Liver (tissue), 3 donors: Measurements from ENCODE around the gene ADAMTS1.

Source experiments
- EGR1 ChIP-seq, 2 donors: IDR thresholded peaks; 2 replicates each; pipeline ENCODE4 v1.6.1; 2016 to 2018; ENCODE audit warnings: antibody characterized with exemption in 2 of 2, low read depth in 2 of 2
- GABPA ChIP-seq, 2 donors: IDR thresholded peaks in 1 of 2; conservative IDR thresholded peaks in 1 of 2; 2 replicates each; pipeline ENCODE4 v1.6.1; 2016; ENCODE audit warnings: antibody characterized with exemption in 2 of 2, mild to moderate bottlenecking in 1 of 2, moderate library complexity in 1 of 2
- HNF4G ChIP-seq: IDR thresholded peaks from 2 replicates; pipeline ENCODE4 v1.6.1; 2016; ENCODE audit warnings: antibody characterized with exemption
- RAD21 ChIP-seq, 2 donors: IDR thresholded peaks; 2 replicates each; pipeline ENCODE4 v1.6.1; 2016; ENCODE audit warnings: antibody characterized with exemption in 2 of 2, mild to moderate bottlenecking in 2 of 2
- YY1 ChIP-seq: IDR thresholded peaks from 2 replicates; pipeline ENCODE4 v1.6.1; 2016; ENCODE audit warnings: antibody characterized with exemption, mild to moderate bottlenecking
- TF ChIP-seq, protein P1 (sequence below): fragments of 150-350 bp; IDR thresholded peaks from 2 replicates; pipeline ENCODE4 v1.5.1; 2017; ENCODE audit warnings: improper control_type of control experiment, low read depth, low read length; ENCODE audit not compliant: missing input control
- TF ChIP-seq, protein P2 (sequence below): IDR thresholded peaks from 2 replicates; pipeline ENCODE4 v1.6.1; 2016; ENCODE audit warnings: antibody characterized with exemption
- TF ChIP-seq, protein P3 (sequence below): IDR thresholded peaks from 2 replicates; pipeline ENCODE4 v1.6.1; 2016; ENCODE audit warnings: antibody characterized with exemption, mild to moderate bottlenecking
- donor health status: healthy.
- donor health status: healthy.

DNA sequence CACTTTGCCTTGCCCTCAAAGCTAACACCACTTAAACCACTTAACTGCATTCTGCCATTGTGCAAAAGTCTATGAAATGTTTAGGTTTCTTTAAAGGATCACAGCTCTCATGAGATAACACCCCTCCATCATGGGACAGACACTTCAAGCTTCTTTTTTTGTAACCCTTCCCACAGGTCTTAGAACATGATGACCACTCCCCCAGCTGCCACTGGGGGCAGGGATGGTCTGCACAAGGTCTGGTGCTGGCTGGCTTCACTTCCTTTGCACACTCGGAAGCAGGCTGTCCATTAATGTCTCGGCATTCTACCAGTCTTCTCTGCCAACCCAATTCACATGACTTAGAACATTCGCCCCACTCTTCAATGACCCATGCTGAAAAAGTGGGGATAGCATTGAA lies 7.7 kb downstream of the ADAMTS1 start:
- TF ChIP-seq, protein P1, sequence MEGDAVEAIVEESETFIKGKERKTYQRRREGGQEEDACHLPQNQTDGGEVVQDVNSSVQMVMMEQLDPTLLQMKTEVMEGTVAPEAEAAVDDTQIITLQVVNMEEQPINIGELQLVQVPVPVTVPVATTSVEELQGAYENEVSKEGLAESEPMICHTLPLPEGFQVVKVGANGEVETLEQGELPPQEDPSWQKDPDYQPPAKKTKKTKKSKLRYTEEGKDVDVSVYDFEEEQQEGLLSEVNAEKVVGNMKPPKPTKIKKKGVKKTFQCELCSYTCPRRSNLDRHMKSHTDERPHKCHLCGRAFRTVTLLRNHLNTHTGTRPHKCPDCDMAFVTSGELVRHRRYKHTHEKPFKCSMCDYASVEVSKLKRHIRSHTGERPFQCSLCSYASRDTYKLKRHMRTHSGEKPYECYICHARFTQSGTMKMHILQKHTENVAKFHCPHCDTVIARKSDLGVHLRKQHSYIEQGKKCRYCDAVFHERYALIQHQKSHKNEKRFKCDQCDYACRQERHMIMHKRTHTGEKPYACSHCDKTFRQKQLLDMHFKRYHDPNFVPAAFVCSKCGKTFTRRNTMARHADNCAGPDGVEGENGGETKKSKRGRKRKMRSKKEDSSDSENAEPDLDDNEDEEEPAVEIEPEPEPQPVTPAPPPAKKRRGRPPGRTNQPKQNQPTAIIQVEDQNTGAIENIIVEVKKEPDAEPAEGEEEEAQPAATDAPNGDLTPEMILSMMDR = no peak
- TF ChIP-seq RAD21 (IDR thresholded peaks at IDR 0.05) (no peak), YY1 (no peak), HNF4G (no peak), EGR1 (IDR thresholded peaks at IDR 0.05; ENCODE audit: low read depth in 2 of 2) (no peak), GABPA (IDR thresholded peaks at IDR 0.05 in 1 of 2, conservative IDR thresholded peaks at IDR 0.05 in 1 of 2) (no peak)
- TF ChIP-seq, protein P2, sequence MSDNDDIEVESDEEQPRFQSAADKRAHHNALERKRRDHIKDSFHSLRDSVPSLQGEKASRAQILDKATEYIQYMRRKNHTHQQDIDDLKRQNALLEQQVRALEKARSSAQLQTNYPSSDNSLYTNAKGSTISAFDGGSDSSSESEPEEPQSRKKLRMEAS = no peak
- TF ChIP-seq, protein P3, sequence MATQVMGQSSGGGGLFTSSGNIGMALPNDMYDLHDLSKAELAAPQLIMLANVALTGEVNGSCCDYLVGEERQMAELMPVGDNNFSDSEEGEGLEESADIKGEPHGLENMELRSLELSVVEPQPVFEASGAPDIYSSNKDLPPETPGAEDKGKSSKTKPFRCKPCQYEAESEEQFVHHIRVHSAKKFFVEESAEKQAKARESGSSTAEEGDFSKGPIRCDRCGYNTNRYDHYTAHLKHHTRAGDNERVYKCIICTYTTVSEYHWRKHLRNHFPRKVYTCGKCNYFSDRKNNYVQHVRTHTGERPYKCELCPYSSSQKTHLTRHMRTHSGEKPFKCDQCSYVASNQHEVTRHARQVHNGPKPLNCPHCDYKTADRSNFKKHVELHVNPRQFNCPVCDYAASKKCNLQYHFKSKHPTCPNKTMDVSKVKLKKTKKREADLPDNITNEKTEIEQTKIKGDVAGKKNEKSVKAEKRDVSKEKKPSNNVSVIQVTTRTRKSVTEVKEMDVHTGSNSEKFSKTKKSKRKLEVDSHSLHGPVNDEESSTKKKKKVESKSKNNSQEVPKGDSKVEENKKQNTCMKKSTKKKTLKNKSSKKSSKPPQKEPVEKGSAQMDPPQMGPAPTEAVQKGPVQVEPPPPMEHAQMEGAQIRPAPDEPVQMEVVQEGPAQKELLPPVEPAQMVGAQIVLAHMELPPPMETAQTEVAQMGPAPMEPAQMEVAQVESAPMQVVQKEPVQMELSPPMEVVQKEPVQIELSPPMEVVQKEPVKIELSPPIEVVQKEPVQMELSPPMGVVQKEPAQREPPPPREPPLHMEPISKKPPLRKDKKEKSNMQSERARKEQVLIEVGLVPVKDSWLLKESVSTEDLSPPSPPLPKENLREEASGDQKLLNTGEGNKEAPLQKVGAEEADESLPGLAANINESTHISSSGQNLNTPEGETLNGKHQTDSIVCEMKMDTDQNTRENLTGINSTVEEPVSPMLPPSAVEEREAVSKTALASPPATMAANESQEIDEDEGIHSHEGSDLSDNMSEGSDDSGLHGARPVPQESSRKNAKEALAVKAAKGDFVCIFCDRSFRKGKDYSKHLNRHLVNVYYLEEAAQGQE = no peak
